CD4-positive, alpha-beta memory T cell (primary cell): ENCODE measurements around the gene LLGL1. TPM values are rescaled to one million over a fixed set of nuclear protein-coding genes. Genes with fewer than 3 reads are reported as not detected.
A peak's percentile ranks its signal among the peaks of the same experiment; 100 is the strongest.

Experiments used
- CTCF ChIA-PET: fragments of 350-600 bp; sonication (Branson Sonifier 250); formaldehyde crosslinking; loops from one replicate; lab custom pipeline; 2021; ENCODE audit warnings: inconsistent platforms; ENCODE audit not compliant: partially characterized antibody; lab: Charles Lee
- POLR2A ChIA-PET: fragments of 350-600 bp; sonication (Branson Sonifier 250); formaldehyde crosslinking; loops from one replicate; lab custom pipeline; 2021; ENCODE audit not compliant: partially characterized antibody; lab: Charles Lee
- DNase-seq, 5 donors: peaks; one replicate each; pipeline versions ENCODE4 v3.0.0 to v3.0.0-alpha.2; 2020 to 2022; ENCODE audit warnings: mixed read lengths in 1 of 5
- H3K27ac ChIP-seq: one replicate; pipeline ENCODE4 v1.7.0; 2013; ENCODE audit warnings: low read depth, low read length
- H3K27me3 ChIP-seq: 2 replicates; pipeline ENCODE4 v1.7.0; 2013; ENCODE audit warnings: mild to moderate bottlenecking, low read length, moderate library complexity; ENCODE audit not compliant: insufficient read depth
- H3K36me3 ChIP-seq: 2 replicates; pipeline ENCODE4 v1.7.0; 2013; ENCODE audit warnings: mild to moderate bottlenecking, low read length, moderate library complexity; ENCODE audit not compliant: insufficient read depth
- H3K4me1 ChIP-seq: 2 replicates; pipeline ENCODE4 v1.7.0; 2013; ENCODE audit warnings: mild to moderate bottlenecking, low read length, moderate library complexity; ENCODE audit not compliant: insufficient read depth
- H3K4me3 ChIP-seq, 2 donors: one replicate each; pipeline ENCODE4 v1.7.0; 2013; ENCODE audit warnings: low read length in 2 of 2, mild to moderate bottlenecking in 1 of 2
- H3K9me3 ChIP-seq, 2 donors: one replicate each; pipeline ENCODE4 v1.7.0; 2013; ENCODE audit warnings: low read length in 2 of 2, control low read depth in 1 of 2; ENCODE audit not compliant: control insufficient read depth in 1 of 2
- H3K27ac Mint-ChIP-seq, 7 donors: one replicate each; pipeline ENCODE4 v1.8.0; 2020 to 2021; ENCODE audit warnings: mixed read lengths in 7 of 7, mild to moderate bottlenecking in 6 of 7, inconsistent platforms in 3 of 7, moderate library complexity in 3 of 7
- H3K27me3 Mint-ChIP-seq, 2 donors: one replicate each; pipeline ENCODE4 v1.8.0; 2020 to 2021; ENCODE audit warnings: mixed read lengths in 2 of 2
- H3K36me3 Mint-ChIP-seq, 2 donors: one replicate each; pipeline ENCODE4 v1.8.0; 2020 to 2021; ENCODE audit warnings: mixed read lengths in 2 of 2, inconsistent platforms in 1 of 2, mild to moderate bottlenecking in 1 of 2
- H3K4me1 Mint-ChIP-seq, 4 donors: one replicate each; pipeline ENCODE4 v1.8.0; 2020 to 2021; ENCODE audit warnings: mixed read lengths in 4 of 4, mild to moderate bottlenecking in 1 of 4
- H3K4me3 Mint-ChIP-seq, 8 donors: one replicate each; pipeline ENCODE4 v1.8.0; 2020 to 2021; ENCODE audit warnings: mixed read lengths in 8 of 8, mild to moderate bottlenecking in 7 of 8, moderate library complexity in 6 of 8, inconsistent platforms in 3 of 8
- H3K9me3 Mint-ChIP-seq, 8 donors: one replicate each; pipeline ENCODE4 v1.8.0; 2020 to 2021; ENCODE audit warnings: mixed read lengths in 8 of 8, mild to moderate bottlenecking in 5 of 8, inconsistent platforms in 3 of 8, moderate library complexity in 1 of 8
- intact Hi-C: fragments of 100-400 bp; cut with micrococcal nuclease; formaldehyde crosslinking; loops from one replicate; pipeline ENCODE4 v1.15.1; 2023
- polyA plus RNA-seq, 2 donors: library from polyadenylated mRNA; unstranded; fragments of 300-500 nt; fragmentation: Illumina TruSeq; gene quantifications; one replicate each; pipeline ENCODE4 v1.2.3, GENCODE V29; 2021
- total RNA-seq, 2 experiments: library from RNA; stranded (reverse); gene quantifications; one replicate each; pipeline ENCODE4 v1.2.3, GENCODE V29; 2021

Gene LLGL1
- total and polyA plus RNA-seq, 4 experiments from 2014 or later: 0.25 to 20.5 (median 10.6) TPM

GRCh38 chr17:18182110-18182977 is 43.1 kb upstream of the LLGL1 start:
- DNase-seq: peak in 1 of 5 donors; percentile 8
- Histone ChIP-seq H3K27me3 (no peaks in the 10 kb centered on the region), H3K4me1 (peaks cover 36% of the 10 kb centered on the region), H3K9me3 (no peaks in the 10 kb centered on the region), H3K4me3 (peak overlapping the region; percentile 49 to 95), H3K36me3 (peaks cover 4% of the 10 kb centered on the region), H3K27ac (peak overlapping the region; percentile 89)
- Mint-ChIP-seq H3K9me3 (peaks cover 0 to 2% (median 0%) of the 10 kb centered on the region in 8 donors), H3K27ac (peak overlapping the region; percentile 97 to 99 (median 99)), H3K36me3 (peaks cover 0 to 24% of the 10 kb centered on the region in 2 donors), H3K4me3 (peak overlapping the region; percentile 94 to 98 (median 96)), H3K4me1 (peaks cover 23 to 53% (median 34%) of the 10 kb centered on the region in 4 donors), H3K27me3 (no peaks in the 10 kb centered on the region)
- ChIA-PET POLR2A (interaction anchor here (0.8 to 3.7 kb wide), 18 partner anchors 11 to 181 kb away, joined by 3 to 28 read pairs (median 8); partner anchors contain the start of genes FLII, LLGL1, MIEF2 and SHMT1), CTCF (interaction anchor here (1.2 to 1.7 kb wide), 5 partner anchors 10 to 443 kb away, joined by 3 to 4 read pairs (median 4); no protein-coding TSS in a partner anchor)
- intact Hi-C loops: loop anchor here (2.0 to 10.0 kb wide), 4 partner anchors 96 to 1528 kb away; partner anchors contain the start of genes ATPAF2, DRG2, GID4 and SHMT1

GRCh38 chr17:18182978-18183333 is 42.5 kb upstream of the LLGL1 start:
- peaks cover 29 to 60% (median 40%) of the 10 kb centered on the region in 4 donors for H3K4me1 Mint-ChIP-seq
- peaks cover 7% of the 10 kb centered on the region for H3K36me3 ChIP-seq
- DNase-seq: peak in 1 of 5 donors; percentile 83
- peaks cover 0 to 30% of the 10 kb centered on the region in 2 donors for H3K36me3 Mint-ChIP-seq
- H3K9me3 ChIP-seq: no peaks in the 10 kb centered on the region
- ChIA-PET POLR2A (interaction anchor here (0.6 to 3.7 kb wide), 19 partner anchors 10 to 347 kb away, joined by 3 to 28 read pairs (median 8); partner anchors contain the start of genes DRC3, FLII, LLGL1 and MIEF2), CTCF (interaction anchor here (1.2 to 4.6 kb wide), 5 partner anchors 9 to 41 kb away, joined by 3 to 16 read pairs (median 4); no protein-coding TSS in a partner anchor)
- H3K27ac ChIP-seq: peak overlapping the region; percentile 89
- H3K27me3 ChIP-seq: no peaks in the 10 kb centered on the region
- H3K9me3 Mint-ChIP-seq: peaks cover 0 to 2% (median 0%) of the 10 kb centered on the region in 8 donors
- intact Hi-C loops: loop anchor here (1.0 to 10.0 kb wide), 10 partner anchors 25 to 1528 kb away; partner anchors contain the start of genes ATPAF2, DRC3, DRG2 and GID4
- H3K4me3 Mint-ChIP-seq: peak overlapping the region; percentile 94 to 98 (median 96)
- peak overlapping the region; percentile 97 to 99 (median 99) for H3K27ac Mint-ChIP-seq
- H3K4me3 ChIP-seq: peak overlapping the region; percentile 49 to 95
- no peaks in the 10 kb centered on the region for H3K27me3 Mint-ChIP-seq
- peaks cover 42% of the 10 kb centered on the region for H3K4me1 ChIP-seq

- peaks cover 0 to 2% (median 0%) of the 10 kb centered on the region in 8 donors for H3K9me3 Mint-ChIP-seq
- peak within 1 kb of the TSS; percentile 94 to 99 (median 97) for H3K4me3 Mint-ChIP-seq
- peaks cover 6 to 35% of the 10 kb centered on the region in 2 donors for H3K36me3 Mint-ChIP-seq
- POLR2A ChIA-PET: interaction anchor here (0.6 to 3.7 kb wide), 23 partner anchors 10 to 433 kb away, joined by 3 to 28 read pairs (median 7); partner anchors contain the start of genes DRC3, FLII, LLGL1 and MIEF2
- Histone ChIP-seq H3K9me3 (no peaks in the 10 kb centered on the region), H3K36me3 (peaks cover 7% of the 10 kb centered on the region), H3K4me3 (peak within 1 kb of the TSS; percentile 85 to 95), H3K4me1 (peaks cover 48% of the 10 kb centered on the region), H3K27me3 (no peaks in the 10 kb centered on the region), H3K27ac (peak within 1 kb of the TSS; percentile 89)
- H3K4me1 Mint-ChIP-seq: peaks cover 34 to 65% (median 46%) of the 10 kb centered on the region in 4 donors
- no peaks in the 10 kb centered on the region for H3K27me3 Mint-ChIP-seq
- intact Hi-C loops: loop anchor here (1.0 to 10.0 kb wide), 10 partner anchors 25 to 1529 kb away; partner anchors contain the start of genes ATPAF2, DRC3, DRG2 and GID4
- peak within 1 kb of the TSS; percentile 97 to 99 (median 99) for H3K27ac Mint-ChIP-seq
- peak; percentile 98 to 99 (median 99) for DNase-seq
- CTCF ChIA-PET: interaction anchor here (1.2 to 4.6 kb wide), 4 partner anchors 8 to 42 kb away, joined by 3 to 16 read pairs (median 4); no protein-coding TSS in a partner anchor
Measured at GRCh38 chr17:18183334-18184142, 41.9 kb upstream of the LLGL1 start, which contains the start of gene ALKBH5. Gene ALKBH5 (plus strand): TSS chr17:18183828. CDS start chr17:18184244, 416 bp downstream.

- peak; percentile 72 to 92 (median 76) for DNase-seq
- Mint-ChIP-seq H3K4me3 (peak overlapping the region; percentile 94 to 99 (median 96)), H3K4me1 (peaks cover 37 to 70% (median 50%) of the 10 kb centered on the region in 4 donors), H3K36me3 (peaks cover 8 to 38% of the 10 kb centered on the region in 2 donors), H3K27me3 (no peaks in the 10 kb centered on the region), H3K27ac (peak overlapping the region; percentile 96 to 99 (median 97)), H3K9me3 (peaks cover 0 to 2% (median 0%) of the 10 kb centered on the region in 8 donors)
- Histone ChIP-seq H3K4me1 (peaks cover 56% of the 10 kb centered on the region), H3K9me3 (no peaks in the 10 kb centered on the region), H3K27me3 (no peaks in the 10 kb centered on the region), H3K36me3 (peaks cover 7% of the 10 kb centered on the region), H3K4me3 (peak overlapping the region; percentile 85 to 95), H3K27ac (peak overlapping the region; percentile 89)
- ChIA-PET POLR2A (interaction anchor here (0.6 to 3.7 kb wide), 22 partner anchors 9 to 433 kb away, joined by 3 to 28 read pairs (median 6); partner anchors contain the start of genes DRC3, FLII, LLGL1 and MIEF2), CTCF (interaction anchor here (4.6 kb wide), 1 partner anchor 43 kb away, joined by 16 read pairs; no protein-coding TSS in a partner anchor)
- intact Hi-C loops: loop anchor here (5.0 to 10.0 kb wide), 2 partner anchors 178 to 1530 kb away; partner anchors contain the start of genes SHMT1 and ZNF624
Measured at GRCh38 chr17:18184143-18185031, 41.0 kb upstream of the LLGL1 start.

- Histone ChIP-seq H3K4me1 (peaks cover 66% of the 10 kb centered on the region), H3K27ac (peak overlapping the region; percentile 89), H3K9me3 (no peaks in the 10 kb centered on the region), H3K36me3 (peaks cover 7% of the 10 kb centered on the region), H3K4me3 (peak overlapping the region; percentile 73 to 95), H3K27me3 (no peaks in the 10 kb centered on the region)
- Mint-ChIP-seq H3K9me3 (peaks cover 0 to 2% (median 0%) of the 10 kb centered on the region in 8 donors), H3K4me1 (peaks cover 45 to 80% (median 57%) of the 10 kb centered on the region in 4 donors), H3K27ac (peak overlapping the region; percentile 88 to 97 (median 97)), H3K27me3 (no peaks in the 10 kb centered on the region), H3K36me3 (peaks cover 10 to 44% of the 10 kb centered on the region in 2 donors), H3K4me3 (peak overlapping the region; percentile 94 to 99 (median 96))
- POLR2A ChIA-PET: interaction anchor here (1.0 to 3.6 kb wide), 4 partner anchors 8 to 74 kb away, joined by 4 to 25 read pairs (median 6); no protein-coding TSS in a partner anchor
- intact Hi-C loops: loop anchor here (10.0 kb wide), 1 partner anchor 1531 kb away; the partner anchor contains the start of gene ZNF624
- no peak for DNase-seq
- CTCF ChIA-PET: interaction anchor here (1.1 to 4.6 kb wide), 3 partner anchors 31 to 44 kb away, joined by 3 to 16 read pairs (median 3); no protein-coding TSS in a partner anchor
Measured at GRCh38 chr17:18185391-18185790, 40.0 kb upstream of the LLGL1 start.
